ENCODE results near the gene SLC2A1.

GRCh38 chr1:42935971-42936308 is 22.7 kb downstream of the SLC2A1 start:
- TF ChIP-seq CTCF (IDR thresholded peaks at IDR 0.05; ENCODE audit: insufficient read depth, low read length), result no peak
- TF ChIP-seq POLR2AphosphoS5 (IDR thresholded peaks at IDR 0.05; ENCODE audit: low read depth), result no peak
- TF ChIP-seq GABPA (IDR thresholded peaks at IDR 0.05; ENCODE audit: low read depth), result no peak
- no peak for TF ChIP-seq SPI1 (IDR thresholded peaks at IDR 0.05; ENCODE audit: borderline replicate concordance, low read depth)
- no peak for TF ChIP-seq REST (IDR thresholded peaks at IDR 0.05; ENCODE audit: insufficient replicate concordance, low read depth)

Measured in HL-60 (cell line).